CD14-positive monocyte (primary cell): ENCODE results near the gene ADGRG1. TPM values are rescaled to one million over a fixed set of nuclear protein-coding genes. Genes with fewer than 3 reads are reported as not detected.

ENCODE experiments used
- DNase-seq, 3 donors: peaks; one replicate each; pipeline ENCODE4 v3.0.0-alpha.2; 2011 to 2022
- H2AFZ ChIP-seq: 2 replicates; pipeline ENCODE4 v1.6.0; 2012; ENCODE audit warnings: mild to moderate bottlenecking, low read depth, low read length, inconsistent platforms; ENCODE audit not compliant: insufficient read depth, poor library complexity, severe bottlenecking
- H3K27ac ChIP-seq, 2 donors: 1 replicate in 1 of 2; 2 replicates in 1 of 2; pipeline ENCODE4 v1.5.1; 2012 to 2013; ENCODE audit warnings: low read length in 2 of 2, control low read depth in 1 of 2, inconsistent platforms in 1 of 2, low read depth in 1 of 2, mild to moderate bottlenecking in 1 of 2
- H3K27me3 ChIP-seq, 2 donors: one replicate each; pipeline versions ENCODE4 v1.6.0 to v1.6.1; 2011 to 2013; ENCODE audit warnings: low read length in 2 of 2; ENCODE audit not compliant: control insufficient read depth in 2 of 2, insufficient read depth in 2 of 2
- H3K36me3 ChIP-seq, 2 donors: replicated peaks in 1 of 2; 1 replicate in 1 of 2; 2 replicates in 1 of 2; pipeline versions ENCODE4 v1.5.1 to v1.6.1; 2012 to 2013; ENCODE audit warnings: low read length in 2 of 2, control low read depth in 1 of 2, inconsistent platforms in 1 of 2, mild to moderate bottlenecking in 1 of 2; ENCODE audit not compliant: insufficient read depth in 2 of 2, control insufficient read depth in 1 of 2
- H3K4me1 ChIP-seq, 2 donors: 1 replicate in 1 of 2; 2 replicates in 1 of 2; pipeline versions ENCODE4 v1.5.1 to v1.6.1; 2012 to 2013; ENCODE audit warnings: low read length in 2 of 2, control low read depth in 1 of 2, inconsistent platforms in 1 of 2, mild to moderate bottlenecking in 1 of 2, moderate library complexity in 1 of 2; ENCODE audit not compliant: insufficient read depth in 2 of 2, control insufficient read depth in 1 of 2
- H3K4me2 ChIP-seq: replicated peaks from 2 replicates; pipeline ENCODE3; 2012; ENCODE audit warnings: low read length, moderate library complexity, mild to moderate bottlenecking; ENCODE audit not compliant: poor library complexity, severe bottlenecking; ENCODE audit errors: extremely low read depth
- H3K4me3 ChIP-seq, 3 experiments: fragments of 200-600 bp in 1 of 3; sonication (generic) in 1 of 3; replicated peaks in 1 of 3; 1 replicate in 2 of 3; 2 replicates in 1 of 3; pipeline ENCODE4 v1.5.1; 2011 to 2013; ENCODE audit warnings: low read length in 3 of 3, mild to moderate bottlenecking in 3 of 3, control low read depth in 2 of 3, low read depth in 2 of 3, inconsistent platforms in 1 of 3, moderate library complexity in 1 of 3
- H3K79me2 ChIP-seq: 2 replicates; pipeline ENCODE4 v1.6.0; 2012; ENCODE audit warnings: mild to moderate bottlenecking, control low read depth, inconsistent platforms, low read length, moderate library complexity; ENCODE audit not compliant: insufficient read depth
- H3K9ac ChIP-seq: 2 replicates; pipeline ENCODE4 v1.6.0; 2017; ENCODE audit warnings: low read length, mild to moderate bottlenecking; ENCODE audit not compliant: insufficient read depth, poor library complexity, severe bottlenecking
- H3K9me3 ChIP-seq, 2 donors: replicated peaks in 1 of 2; 1 replicate in 1 of 2; 2 replicates in 1 of 2; pipeline versions ENCODE4 v1.5.1 to v1.6.1; 2012 to 2013; ENCODE audit warnings: low read length in 2 of 2, control low read depth in 1 of 2; ENCODE audit not compliant: control insufficient read depth in 1 of 2, insufficient read depth in 1 of 2
- H4K20me1 ChIP-seq: 2 replicates; pipeline ENCODE4 v1.6.0; 2012; ENCODE audit warnings: mild to moderate bottlenecking, low read length, control low read depth, moderate library complexity; ENCODE audit not compliant: insufficient read depth
- H3K27ac Mint-ChIP-seq, 7 donors: one replicate each; pipeline ENCODE4 v1.8.0; 2020; ENCODE audit warnings: mild to moderate bottlenecking in 7 of 7, mixed read lengths in 7 of 7, moderate library complexity in 6 of 7, inconsistent platforms in 2 of 7
- H3K27me3 Mint-ChIP-seq, 3 donors: one replicate each; pipeline ENCODE4 v1.8.0; 2021 to 2022; ENCODE audit warnings: low read depth in 3 of 3, mild to moderate bottlenecking in 3 of 3, mixed read lengths in 3 of 3, moderate library complexity in 3 of 3, inconsistent platforms in 1 of 3
- H3K36me3 Mint-ChIP-seq, 2 donors: one replicate each; pipeline ENCODE4 v1.8.0; 2020; ENCODE audit warnings: mixed read lengths in 2 of 2, inconsistent platforms in 1 of 2, mild to moderate bottlenecking in 1 of 2
- H3K4me1 Mint-ChIP-seq: one replicate; pipeline ENCODE4 v1.8.0; 2020; ENCODE audit warnings: mild to moderate bottlenecking, mixed read lengths
- H3K4me3 Mint-ChIP-seq, 2 donors: one replicate each; pipeline ENCODE4 v1.8.0; 2020; ENCODE audit warnings: mild to moderate bottlenecking in 2 of 2, mixed read lengths in 2 of 2, moderate library complexity in 1 of 2
- H3K9me3 Mint-ChIP-seq, 7 donors: one replicate each; pipeline ENCODE4 v1.8.0; 2020 to 2022; ENCODE audit warnings: mixed read lengths in 7 of 7, mild to moderate bottlenecking in 6 of 7, moderate library complexity in 6 of 7, inconsistent platforms in 2 of 7
- WGBS: methylation state at CpG from one replicate; pipeline ENCODE4 v1.1.5; 2013; ENCODE audit warnings: missing lambda C conversion rate; ENCODE audit not compliant: insufficient coverage; 5-methylcytosine and 5-hydroxymethylcytosine counted together
- intact Hi-C, 2 donors: fragments of 100-400 bp; cut with micrococcal nuclease; formaldehyde crosslinking; loops; one replicate each; pipeline versions ENCODE4 v1.15.0 to v1.15.1; 2023
- polyA plus RNA-seq, 3 donors: library from polyadenylated mRNA; depleted of rRNA in 1 of 3; unstranded in 2 of 3; stranded (reverse) in 1 of 3; fragments of 300-500 nt in 2 of 3; fragments of >200 nt in 1 of 3; fragmentation: Illumina TruSeq in 2 of 3; gene quantifications; 1 replicate in 2 of 3; 2 replicates in 1 of 3; pipeline ENCODE4 v1.2.3, GENCODE V29; 2012 to 2021
- TF ChIP-seq, protein P1 (sequence below): fragments of 200-600 bp; IDR thresholded peaks from one replicate; pipeline ENCODE4 v1.8.0; 2022; ENCODE audit warnings: antibody characterized with exemption, mild to moderate bottlenecking

The ADGRG1 gene
- polyA plus RNA-seq, 3 donors = 0.07 to 0.39 (median 0.08) TPM

DNA sequence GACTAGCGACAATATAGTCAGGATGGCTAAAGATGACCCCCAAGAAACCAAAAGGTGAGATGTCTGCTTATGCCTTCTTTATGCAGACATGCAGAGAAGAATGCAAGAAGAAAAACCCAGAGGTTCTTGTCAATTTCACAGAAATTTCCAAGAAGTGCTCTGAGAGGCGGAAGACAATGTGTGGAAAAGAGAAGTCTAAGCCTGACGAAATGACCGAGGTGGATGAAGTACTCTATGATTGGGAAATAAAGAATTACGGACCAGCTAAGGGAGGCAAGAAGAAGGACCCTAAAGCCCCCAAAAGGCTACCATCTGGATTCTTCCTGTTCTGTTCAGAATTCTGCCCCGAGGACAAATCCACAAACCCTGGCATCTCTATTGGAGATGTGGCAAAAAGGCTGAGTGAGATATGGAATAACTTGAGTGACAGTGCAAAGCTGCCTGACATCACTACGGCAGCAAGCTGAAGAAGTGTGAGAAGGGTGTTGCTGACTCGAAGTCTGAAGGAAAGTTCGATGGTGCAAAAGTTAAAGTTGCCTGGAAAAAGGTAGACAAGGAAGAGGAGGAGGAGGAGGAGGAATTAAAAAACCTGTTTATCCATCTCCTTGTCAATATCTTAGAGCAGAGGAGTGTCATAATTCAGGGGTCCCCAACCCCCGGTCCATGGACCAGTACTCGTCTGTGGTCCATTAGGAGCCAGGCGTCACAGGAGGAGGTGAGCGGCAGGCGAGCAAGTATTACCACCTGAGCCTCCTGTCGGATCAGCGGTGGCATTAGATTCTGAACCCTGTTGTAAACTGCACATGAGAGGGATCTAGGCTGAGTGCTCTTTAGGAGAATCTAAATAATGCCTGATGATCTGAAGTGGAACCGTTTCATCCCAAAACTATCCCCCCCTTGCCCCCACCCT, 25.1 kb upstream of the ADGRG1 start:
- H3K27ac ChIP-seq = no peak overlapping the region
- H4K20me1 ChIP-seq = no peaks in the 10 kb centered on the region
- H3K4me2 ChIP-seq = no peak overlapping the region
- no peaks in the 10 kb centered on the region for H3K36me3 Mint-ChIP-seq
- peak overlapping the region in 1 of 2 donors; percentile 62 for H3K4me3 Mint-ChIP-seq
- intact Hi-C loops = no loop called here
- peaks cover 4 to 19% of the 10 kb centered on the region in 2 donors for H3K4me1 ChIP-seq
- WGBS = 71% methylated on average over 8 of the region's 17 CpGs
- peak in 2 of 3 donors; percentile 9 to 21 for DNase-seq
- H3K36me3 ChIP-seq = no peaks in the 10 kb centered on the region
- H3K27me3 ChIP-seq = peaks cover 2 to 14% of the 10 kb centered on the region in 2 donors
- no peaks in the 10 kb centered on the region for H3K9me3 ChIP-seq
- H2AFZ ChIP-seq = no peak overlapping the region
- H3K27me3 Mint-ChIP-seq = peaks cover 12 to 27% (median 23%) of the 10 kb centered on the region in 3 donors
- H3K27ac Mint-ChIP-seq = peak overlapping the region in 1 of 7 donors; percentile 17
- peaks cover 0 to 4% (median 0%) of the 10 kb centered on the region in 7 donors for H3K9me3 Mint-ChIP-seq
- no peak overlapping the region for H3K9ac ChIP-seq
- TF ChIP-seq, protein P1, sequence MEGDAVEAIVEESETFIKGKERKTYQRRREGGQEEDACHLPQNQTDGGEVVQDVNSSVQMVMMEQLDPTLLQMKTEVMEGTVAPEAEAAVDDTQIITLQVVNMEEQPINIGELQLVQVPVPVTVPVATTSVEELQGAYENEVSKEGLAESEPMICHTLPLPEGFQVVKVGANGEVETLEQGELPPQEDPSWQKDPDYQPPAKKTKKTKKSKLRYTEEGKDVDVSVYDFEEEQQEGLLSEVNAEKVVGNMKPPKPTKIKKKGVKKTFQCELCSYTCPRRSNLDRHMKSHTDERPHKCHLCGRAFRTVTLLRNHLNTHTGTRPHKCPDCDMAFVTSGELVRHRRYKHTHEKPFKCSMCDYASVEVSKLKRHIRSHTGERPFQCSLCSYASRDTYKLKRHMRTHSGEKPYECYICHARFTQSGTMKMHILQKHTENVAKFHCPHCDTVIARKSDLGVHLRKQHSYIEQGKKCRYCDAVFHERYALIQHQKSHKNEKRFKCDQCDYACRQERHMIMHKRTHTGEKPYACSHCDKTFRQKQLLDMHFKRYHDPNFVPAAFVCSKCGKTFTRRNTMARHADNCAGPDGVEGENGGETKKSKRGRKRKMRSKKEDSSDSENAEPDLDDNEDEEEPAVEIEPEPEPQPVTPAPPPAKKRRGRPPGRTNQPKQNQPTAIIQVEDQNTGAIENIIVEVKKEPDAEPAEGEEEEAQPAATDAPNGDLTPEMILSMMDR = no peak
- H3K4me1 Mint-ChIP-seq = peaks cover 15% of the 10 kb centered on the region
- H3K4me3 ChIP-seq = no peak overlapping the region
- no peaks in the 10 kb centered on the region for H3K79me2 ChIP-seq

DNA sequence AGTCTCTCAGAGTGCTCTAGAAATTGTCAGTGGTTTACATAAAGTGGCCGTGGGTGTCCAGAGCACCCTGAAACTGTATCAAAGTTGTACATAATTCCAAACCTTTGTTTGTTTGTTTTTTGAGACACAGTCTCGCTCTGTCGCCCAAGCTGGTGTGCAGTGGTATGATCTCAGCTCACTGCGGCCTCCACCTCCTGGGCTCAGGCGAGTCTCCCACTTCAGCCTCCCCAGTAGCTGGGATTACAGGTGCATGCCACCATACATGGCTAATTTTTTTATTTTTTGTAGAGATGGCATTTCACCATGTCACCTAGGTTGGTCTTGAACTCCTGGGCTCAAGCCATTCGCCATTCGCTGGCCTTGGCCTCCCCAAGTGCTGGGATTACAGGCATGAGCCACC, 24.3 kb upstream of the ADGRG1 start:
- H3K9me3 ChIP-seq = no peaks in the 10 kb centered on the region
- H3K4me2 ChIP-seq = no peak overlapping the region
- H3K27ac Mint-ChIP-seq = no peak overlapping the region
- H3K27me3 Mint-ChIP-seq = peaks cover 14 to 27% (median 25%) of the 10 kb centered on the region in 3 donors
- no peak overlapping the region for H3K4me3 ChIP-seq
- H3K27ac ChIP-seq = no peak overlapping the region
- no peaks in the 10 kb centered on the region for H3K79me2 ChIP-seq
- H3K36me3 ChIP-seq = no peaks in the 10 kb centered on the region
- peaks cover 15% of the 10 kb centered on the region for H3K4me1 Mint-ChIP-seq
- H3K9ac ChIP-seq = no peak overlapping the region
- H3K9me3 Mint-ChIP-seq = peaks cover 0 to 2% (median 0%) of the 10 kb centered on the region in 7 donors
- H3K36me3 Mint-ChIP-seq = no peaks in the 10 kb centered on the region
- TF ChIP-seq, protein P1 = no peak
- intact Hi-C loops = no loop called here
- DNase-seq = no peak
- H4K20me1 ChIP-seq = no peaks in the 10 kb centered on the region
- WGBS = no CpG with 5 or more reads among the region's 7 CpGs
- peaks cover 4 to 19% of the 10 kb centered on the region in 2 donors for H3K4me1 ChIP-seq
- H3K4me3 Mint-ChIP-seq = no peak overlapping the region
- H2AFZ ChIP-seq = no peak overlapping the region
- H3K27me3 ChIP-seq = peaks cover 2 to 14% of the 10 kb centered on the region in 2 donors
